Left cardiac atrium (tissue), 4 donors: Measurements from ENCODE around the gene RAB26. TPM values are rescaled to one million over a fixed set of nuclear protein-coding genes. Genes with fewer than 3 reads are reported as not detected.

Experiments used
- ATAC-seq, 2 donors: fragments of 200-7000 bp; cut with Tn5 transposase; one replicate each; pipeline ENCODE4 v1.9.1; 2020; ENCODE audit warnings: mild to moderate bottlenecking in 2 of 2, moderate library complexity in 2 of 2
- DNase-seq: peaks from one replicate; pipeline ENCODE4 v3.0.0-alpha.2; 2020
- intact Hi-C, 2 donors: fragments of 100-400 bp; cut with DNase I; formaldehyde crosslinking; loops; one replicate each; pipeline versions ENCODE4 v1.14.1 to v1.15.1; 2022 to 2023
- total RNA-seq, 2 donors: library from RNA; stranded (reverse); fragmentation: NEBNext Ultra II Directional; extraction: Animal tissue kit (Norgen Biotek cat#: 25700); gene quantifications; one replicate each; pipeline ENCODE4 v1.2.1, GENCODE V29; 2021
- donor health status: DM: no; HTN: yes; CAD: no.
- donor health status: DM: no; HTN: yes; CAD: no; lungs with severe emphysema.
- donor health status: DM: yes; HTN: yes; CAD: no.
- donor health status: Dilated cardiomyopathy.

Gene RAB26
- total RNA-seq, 2 donors from 2014 or later = 0.81 to 0.88 TPM

DNA sequence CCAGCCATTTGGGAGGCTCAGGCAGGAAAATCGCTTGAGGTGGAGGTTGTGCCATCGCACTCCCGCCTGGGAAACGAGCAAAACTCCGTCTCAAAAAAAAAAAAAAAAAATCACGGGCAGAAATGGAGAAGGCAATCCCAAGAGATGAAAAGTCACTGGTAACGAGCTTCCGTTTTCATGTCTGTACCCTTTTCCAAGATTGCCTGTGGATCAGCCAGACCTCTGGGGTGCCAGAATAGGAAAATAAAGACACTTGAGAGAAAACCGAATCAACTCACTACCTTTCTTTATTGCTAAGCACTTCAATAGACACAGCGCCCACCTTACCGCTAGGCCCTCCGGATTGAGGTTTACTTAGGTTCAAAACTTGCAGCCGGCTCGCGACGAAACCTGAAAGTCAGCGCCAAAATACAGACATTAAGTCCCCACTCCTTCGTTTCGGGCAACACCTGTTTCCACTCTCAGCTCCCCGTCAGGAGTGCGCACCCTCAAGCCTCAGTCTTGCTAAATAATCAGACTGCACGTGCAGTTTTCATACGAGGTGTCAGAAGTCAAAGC is 6.2 kb downstream of the RAB26 start:
- ATAC-seq = no peak
- no peak for DNase-seq
- intact Hi-C loops = loop anchor here in 1 of 2 donors (5.0 kb wide), 1 partner anchor 58 kb away; the partner anchor contains the start of genes BRICD5 and PGP

DNA sequence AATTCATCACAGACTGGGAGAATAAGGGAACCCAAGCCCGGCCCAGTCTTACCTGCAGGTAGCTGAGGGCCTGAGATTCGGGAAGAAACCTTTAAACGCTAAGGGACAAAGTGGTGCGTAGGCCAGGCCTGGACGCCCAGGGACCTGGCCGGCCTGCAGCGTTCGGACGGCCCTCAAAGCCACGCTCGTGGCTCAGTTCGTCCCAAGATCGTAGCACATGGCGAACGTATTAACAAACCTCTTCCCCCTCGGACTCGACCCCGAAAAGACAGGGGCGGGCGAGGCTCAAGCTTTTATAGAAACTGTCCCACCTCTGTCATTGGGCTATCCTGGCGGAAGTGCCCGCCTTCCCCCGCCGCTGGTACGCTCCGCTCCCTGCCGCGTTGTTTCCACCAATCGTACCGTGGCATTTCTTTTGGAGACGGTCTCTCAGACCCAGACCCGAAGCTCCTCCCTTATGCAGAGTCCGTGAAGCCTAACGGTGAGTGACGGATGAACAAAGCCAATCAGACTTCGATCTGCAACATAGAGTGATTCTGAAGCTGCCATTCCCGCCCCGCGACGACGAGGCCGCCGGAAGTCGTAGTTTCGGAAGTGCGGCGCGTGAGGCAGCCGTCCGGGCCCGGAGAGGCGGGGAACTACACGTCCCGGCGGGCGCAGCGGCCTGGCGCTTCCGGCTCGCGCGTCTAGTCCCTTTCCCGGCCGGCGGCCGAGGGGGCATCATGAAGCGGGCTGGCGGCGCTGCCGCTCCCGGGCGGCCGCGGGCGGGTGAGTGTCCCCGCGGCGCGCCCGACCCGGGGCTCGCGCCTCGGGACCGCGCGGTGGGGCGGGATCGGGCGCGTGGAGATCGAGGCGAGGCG is 6.9 kb downstream of the RAB26 start, which contains the start of gene TRAF7:
TSS of gene TRAF7 (plus strand) at position 692 of the 860 bp plus-strand sequence. CDS start 8,139 bp downstream, outside the sequence.
- ATAC-seq = peak; percentile 92 to 93
- peak; percentile 99 for DNase-seq
- intact Hi-C loops = loop anchor here in 1 of 2 donors (5.0 kb wide), 1 partner anchor 57 kb away; the partner anchor contains the start of genes BRICD5 and PGP

GRCh38 chr16:2155977-2156848 is 7.8 kb downstream of the RAB26 start:
- intact Hi-C loops = loop anchor here in 1 of 2 donors (5.0 kb wide), 1 partner anchor 56 kb away; the partner anchor contains the start of genes BRICD5 and PGP
- ATAC-seq (no peak), DNase-seq (no peak)

DNA sequence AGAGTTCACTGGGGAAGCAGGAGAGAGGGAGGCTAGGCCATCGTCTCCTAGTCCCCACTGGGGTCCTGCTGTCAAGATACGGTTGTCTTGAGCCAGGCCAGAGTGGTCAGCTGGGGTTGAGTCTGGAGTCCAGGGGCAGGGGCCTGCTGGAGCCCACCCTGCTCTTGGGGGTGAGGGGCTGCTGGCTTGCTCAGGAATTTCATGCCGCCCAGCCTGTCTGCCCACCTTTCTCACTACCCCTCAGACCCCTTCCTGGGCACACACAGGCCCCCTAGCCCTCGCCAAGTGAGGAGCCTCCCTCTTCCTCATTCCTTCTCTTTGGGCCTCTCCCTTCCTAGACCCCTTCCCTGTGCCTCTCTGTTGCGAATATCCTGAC is 8.4 kb downstream of the RAB26 start:
- DNase-seq (no peak), ATAC-seq (no peak)
- intact Hi-C loops = loop anchor here in 1 of 2 donors (5.0 kb wide), 1 partner anchor 55 kb away; the partner anchor contains the start of genes BRICD5 and PGP

DNA sequence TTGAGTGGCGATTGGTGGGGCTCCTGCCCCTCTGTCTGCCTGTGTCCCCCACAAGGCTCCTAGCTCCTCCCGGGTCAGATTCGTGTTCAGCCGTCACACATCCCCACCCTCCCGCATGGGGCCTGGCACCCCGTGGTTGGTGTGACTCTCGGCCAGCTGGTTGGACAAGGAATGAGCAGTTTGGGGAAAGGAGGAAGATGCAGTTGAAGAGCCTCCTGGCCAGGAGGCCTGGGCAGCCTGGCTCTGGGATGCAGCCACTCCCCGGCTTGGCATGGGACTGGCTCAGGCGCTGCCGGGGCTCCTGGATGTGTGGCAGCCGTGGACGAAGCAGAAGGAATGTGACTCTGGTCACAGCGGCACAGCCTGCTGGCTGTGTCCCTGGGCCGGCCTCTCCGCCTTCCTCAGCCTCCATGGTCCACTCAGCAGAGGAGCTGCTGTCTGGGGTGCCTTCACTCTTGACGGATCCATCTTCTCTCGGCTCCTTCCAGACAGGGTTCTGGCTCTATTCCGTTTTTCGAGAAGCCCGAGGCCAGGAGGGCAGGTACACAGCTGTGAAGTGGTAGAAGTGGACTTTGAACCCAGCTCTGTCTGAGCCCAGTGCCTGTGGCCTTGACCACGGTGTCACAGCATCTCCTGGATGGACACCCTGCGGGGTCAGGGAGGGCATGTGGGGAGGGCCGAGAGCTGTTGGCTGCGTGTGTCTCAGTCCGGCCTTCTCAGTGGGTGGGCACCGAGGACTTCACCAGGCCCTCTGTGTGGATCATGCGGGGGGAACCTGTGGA is 9.2 kb downstream of the RAB26 start:
- ATAC-seq (no peak), DNase-seq (no peak)
- intact Hi-C loops = loop anchor here in 1 of 2 donors (5.0 kb wide), 1 partner anchor 55 kb away; the partner anchor contains the start of genes BRICD5 and PGP

DNA sequence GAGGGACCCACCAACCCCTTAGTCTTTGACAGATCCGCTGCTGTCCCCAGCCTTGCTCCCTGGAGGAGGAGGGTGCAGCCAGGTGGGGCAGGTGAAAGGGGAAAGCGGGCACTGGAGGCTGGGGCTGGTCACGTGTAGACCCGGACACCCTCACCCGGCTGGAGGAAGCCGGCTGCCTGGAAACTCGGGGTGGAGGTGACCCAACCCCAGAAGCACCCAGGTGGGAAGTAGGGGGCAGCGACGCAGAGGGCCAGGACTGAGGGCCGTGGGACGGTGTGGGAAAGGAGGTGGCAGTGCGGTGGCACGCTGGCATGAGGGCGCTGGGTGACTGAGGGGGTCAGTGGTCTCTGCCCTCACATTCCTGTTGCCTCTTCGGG is 9.8 kb downstream of the RAB26 start:
- ATAC-seq (no peak), DNase-seq (no peak)
- intact Hi-C loops = loop anchor here in 1 of 2 donors (5.0 kb wide), 1 partner anchor 54 kb away; the partner anchor contains the start of genes BRICD5 and PGP

- intact Hi-C loops = loop anchor here in 1 of 2 donors (5.0 kb wide), 1 partner anchor 53 kb away; the partner anchor contains the start of genes BRICD5 and PGP
- peak; percentile 75 for DNase-seq
- peak in 1 of 2 donors; percentile 5 for ATAC-seq
Measured at GRCh38 chr16:2159175-2159838, 10.9 kb downstream of the RAB26 start.

DNA sequence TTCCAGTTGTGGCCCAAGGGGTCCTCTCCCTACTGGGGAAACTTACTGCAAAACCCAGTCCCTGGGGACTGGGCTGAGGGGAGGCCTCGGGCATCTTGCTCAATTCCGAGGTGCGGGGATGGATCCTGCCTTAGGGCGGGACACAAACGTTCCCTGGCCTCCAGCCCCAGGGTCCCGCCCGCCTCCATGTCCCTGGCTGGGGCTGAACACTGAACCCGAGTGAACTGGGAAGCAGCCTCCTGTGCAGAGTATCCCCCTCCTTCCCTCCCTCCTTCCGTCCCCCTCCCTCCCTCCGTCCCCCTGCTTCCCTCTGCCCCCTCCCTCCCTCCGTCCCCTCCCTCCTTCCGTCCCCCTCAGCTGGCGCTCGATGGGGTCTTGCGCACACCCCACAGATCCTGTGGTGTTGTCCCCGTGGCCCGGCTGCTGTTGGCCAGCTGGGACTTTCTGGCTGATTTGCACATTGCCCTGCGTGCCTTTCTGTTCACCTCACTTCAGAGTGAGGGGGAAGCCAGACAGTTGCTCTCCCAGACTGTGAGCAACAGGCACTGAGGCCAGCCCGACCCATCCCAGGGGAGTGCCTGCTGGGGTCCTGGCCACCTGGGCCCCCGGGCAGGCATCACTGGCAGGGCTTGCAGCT is 12.6 kb downstream of the RAB26 start:
- ATAC-seq (peak; percentile 31 to 48), DNase-seq (peak; percentile 70)
- intact Hi-C loops = no loop called here

GRCh38 chr16:2161911-2162310 is 13.5 kb downstream of the RAB26 start:
- no peak for ATAC-seq
- intact Hi-C loops = no loop called here
- DNase-seq = no peak

- ATAC-seq = no peak
- intact Hi-C loops = no loop called here
Measured at GRCh38 chr16:2162676-2163118, 14.3 kb downstream of the RAB26 start.

GRCh38 chr16:2163211-2163881 is 14.9 kb downstream of the RAB26 start:
- intact Hi-C loops = no loop called here
- DNase-seq (no peak), ATAC-seq (no peak)

More at GRCh38 chr16:2162676-2163118, 14.3 kb downstream of the RAB26 start:
- DNase-seq = no peak

GRCh38 chr16:2165861-2166260 is 17.4 kb downstream of the RAB26 start:
- intact Hi-C loops = no loop called here
- ATAC-seq (no peak), DNase-seq (no peak)

DNA sequence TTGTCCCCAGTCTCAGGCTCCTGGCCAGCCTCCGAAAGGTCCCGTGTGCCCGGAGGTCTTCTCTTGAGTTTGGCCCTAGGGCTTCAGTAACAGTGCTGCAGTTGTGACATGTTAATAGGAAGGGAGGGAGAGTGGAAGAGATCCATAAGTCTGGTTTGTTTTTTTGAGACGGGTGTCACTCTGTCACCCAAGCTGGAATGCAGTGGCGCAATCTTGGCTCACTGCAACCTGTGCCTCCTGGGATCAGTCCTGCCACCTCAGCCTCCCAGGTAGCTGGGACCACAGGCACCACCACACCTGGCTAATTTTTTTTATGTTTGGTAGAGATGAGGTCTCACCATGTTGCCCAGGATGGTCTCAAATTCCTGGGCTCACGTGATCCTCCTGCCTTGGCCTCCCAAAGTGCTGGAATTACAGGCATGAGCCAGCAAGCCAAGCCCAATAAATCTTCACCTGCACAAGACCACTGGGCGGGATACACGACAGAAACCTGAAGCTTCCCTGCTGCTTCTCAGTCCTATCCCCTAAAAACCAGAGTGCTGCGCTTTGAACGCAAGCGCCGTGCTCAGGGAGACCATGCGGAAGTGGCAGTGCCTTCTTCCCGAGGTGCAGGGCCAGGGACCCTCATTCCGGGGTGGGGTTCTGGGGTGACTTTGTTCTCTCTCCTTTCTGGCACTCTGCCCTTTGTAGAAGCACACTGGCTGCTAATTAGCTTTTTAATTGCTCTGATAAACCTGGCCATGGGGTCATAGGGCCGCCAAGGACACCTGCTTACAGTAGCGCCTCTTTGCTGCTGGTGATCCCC is 18.0 kb downstream of the RAB26 start:
- intact Hi-C loops = no loop called here
- ATAC-seq (no peak), DNase-seq (no peak)

- intact Hi-C loops = no loop called here
- ATAC-seq = no peak
- no peak for DNase-seq
Measured at GRCh38 chr16:2167068-2167638, 18.7 kb downstream of the RAB26 start.

DNA sequence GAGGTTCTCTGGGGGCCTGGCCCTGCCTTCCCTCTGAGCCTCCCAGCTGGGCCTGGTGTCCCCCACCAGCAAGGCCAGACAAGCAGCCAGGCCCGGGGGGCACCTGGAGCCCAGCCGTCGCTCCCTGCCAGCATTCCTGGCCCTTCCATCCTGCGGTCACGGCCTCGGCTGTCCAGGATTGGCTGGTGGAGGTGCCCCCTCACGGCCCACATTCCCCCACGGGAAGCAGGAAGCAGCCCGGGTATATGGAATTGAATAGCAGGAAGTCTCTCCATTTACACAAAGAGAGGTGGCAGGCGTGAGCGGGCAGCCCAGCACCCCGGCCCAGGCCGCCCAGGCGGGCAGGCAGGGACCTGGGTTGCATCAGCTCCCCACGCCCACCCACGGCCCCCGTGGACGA is 21.7 kb downstream of the RAB26 start:
- DNase-seq (no peak), ATAC-seq (peak; percentile 6 to 58)
- intact Hi-C loops = no loop called here
